ENCODE measurements around the gene SLIT1. TPM values are rescaled to one million over a fixed set of nuclear protein-coding genes. Genes with fewer than 3 reads are reported as not detected.

Gene SLIT1
- total RNA-seq, 4 donors from 2014 or later = 0.35 to 0.49 TPM; not detected in 2

DNA sequence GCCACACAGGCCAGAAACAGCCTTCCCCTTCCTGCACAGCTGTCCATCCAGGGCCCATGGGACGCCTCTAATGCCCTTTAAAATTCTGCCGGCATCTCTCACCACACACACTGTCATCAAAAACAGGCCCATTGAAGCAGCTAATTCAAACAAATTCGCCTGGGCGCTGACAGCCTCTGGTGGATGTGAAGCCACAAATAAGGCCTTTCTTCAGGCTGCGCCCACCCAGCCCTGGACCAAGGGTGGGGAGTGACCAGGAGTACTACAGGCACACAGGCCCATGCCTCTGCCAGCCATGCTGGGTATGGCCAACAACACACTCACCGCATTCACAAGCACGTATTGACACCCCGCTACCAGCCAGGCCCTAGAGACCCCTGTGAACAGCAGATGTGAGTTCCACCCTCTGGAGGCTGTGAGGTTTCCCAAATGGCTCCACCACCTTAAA, 54.6 kb downstream of the SLIT1 start:
- H3K4me3 ChIP-seq = no peak overlapping the region
- no peaks in the 10 kb centered on the region for H3K9me3 ChIP-seq
- no peaks in the 10 kb centered on the region for H3K36me3 ChIP-seq
- no peaks in the 10 kb centered on the region for H3K4me1 ChIP-seq
- TF ChIP-seq POLR2A (IDR thresholded peaks at IDR 0.05) = no peak
- TF ChIP-seq, protein P1, sequence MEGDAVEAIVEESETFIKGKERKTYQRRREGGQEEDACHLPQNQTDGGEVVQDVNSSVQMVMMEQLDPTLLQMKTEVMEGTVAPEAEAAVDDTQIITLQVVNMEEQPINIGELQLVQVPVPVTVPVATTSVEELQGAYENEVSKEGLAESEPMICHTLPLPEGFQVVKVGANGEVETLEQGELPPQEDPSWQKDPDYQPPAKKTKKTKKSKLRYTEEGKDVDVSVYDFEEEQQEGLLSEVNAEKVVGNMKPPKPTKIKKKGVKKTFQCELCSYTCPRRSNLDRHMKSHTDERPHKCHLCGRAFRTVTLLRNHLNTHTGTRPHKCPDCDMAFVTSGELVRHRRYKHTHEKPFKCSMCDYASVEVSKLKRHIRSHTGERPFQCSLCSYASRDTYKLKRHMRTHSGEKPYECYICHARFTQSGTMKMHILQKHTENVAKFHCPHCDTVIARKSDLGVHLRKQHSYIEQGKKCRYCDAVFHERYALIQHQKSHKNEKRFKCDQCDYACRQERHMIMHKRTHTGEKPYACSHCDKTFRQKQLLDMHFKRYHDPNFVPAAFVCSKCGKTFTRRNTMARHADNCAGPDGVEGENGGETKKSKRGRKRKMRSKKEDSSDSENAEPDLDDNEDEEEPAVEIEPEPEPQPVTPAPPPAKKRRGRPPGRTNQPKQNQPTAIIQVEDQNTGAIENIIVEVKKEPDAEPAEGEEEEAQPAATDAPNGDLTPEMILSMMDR (IDR thresholded peaks at IDR 0.05) = no peak
- intact Hi-C loops (cut with DNase I; ENCODE audit: low total_unique reads) = no loop called here
- DNase-seq = no peak
- H3K27ac ChIP-seq = no peak overlapping the region
- no peaks in the 10 kb centered on the region for H3K27me3 ChIP-seq

DNA sequence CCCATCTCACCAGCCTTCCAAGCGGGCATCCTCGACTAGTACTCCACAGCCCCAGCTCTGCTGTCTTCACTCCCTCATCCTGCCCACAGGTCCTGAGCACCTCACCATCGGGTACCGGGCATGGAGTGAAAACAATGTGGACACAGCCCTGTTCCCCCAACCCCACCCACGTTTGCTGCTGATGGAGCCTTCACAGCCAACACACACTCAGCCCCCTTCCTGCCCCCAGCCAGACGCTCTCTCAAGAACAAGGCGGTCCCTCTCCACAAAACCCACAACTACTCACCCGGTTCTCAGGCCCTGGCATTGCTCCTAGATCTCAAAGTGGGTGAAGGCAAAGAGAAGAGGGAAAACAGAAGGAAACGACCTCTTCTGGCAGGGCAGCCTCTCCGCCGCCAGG, 56.1 kb downstream of the SLIT1 start:
- intact Hi-C loops (cut with DNase I; ENCODE audit: low total_unique reads) = no loop called here
- Histone ChIP-seq H3K27me3 (no peaks in the 10 kb centered on the region), H3K4me1 (no peaks in the 10 kb centered on the region), H3K4me3 (no peak overlapping the region), H3K36me3 (no peaks in the 10 kb centered on the region), H3K9me3 (no peaks in the 10 kb centered on the region), H3K27ac (no peak overlapping the region)
- TF ChIP-seq, protein P1 (IDR thresholded peaks at IDR 0.05) = no peak
- TF ChIP-seq POLR2A (IDR thresholded peaks at IDR 0.05) = no peak
- DNase-seq = no peak

DNA sequence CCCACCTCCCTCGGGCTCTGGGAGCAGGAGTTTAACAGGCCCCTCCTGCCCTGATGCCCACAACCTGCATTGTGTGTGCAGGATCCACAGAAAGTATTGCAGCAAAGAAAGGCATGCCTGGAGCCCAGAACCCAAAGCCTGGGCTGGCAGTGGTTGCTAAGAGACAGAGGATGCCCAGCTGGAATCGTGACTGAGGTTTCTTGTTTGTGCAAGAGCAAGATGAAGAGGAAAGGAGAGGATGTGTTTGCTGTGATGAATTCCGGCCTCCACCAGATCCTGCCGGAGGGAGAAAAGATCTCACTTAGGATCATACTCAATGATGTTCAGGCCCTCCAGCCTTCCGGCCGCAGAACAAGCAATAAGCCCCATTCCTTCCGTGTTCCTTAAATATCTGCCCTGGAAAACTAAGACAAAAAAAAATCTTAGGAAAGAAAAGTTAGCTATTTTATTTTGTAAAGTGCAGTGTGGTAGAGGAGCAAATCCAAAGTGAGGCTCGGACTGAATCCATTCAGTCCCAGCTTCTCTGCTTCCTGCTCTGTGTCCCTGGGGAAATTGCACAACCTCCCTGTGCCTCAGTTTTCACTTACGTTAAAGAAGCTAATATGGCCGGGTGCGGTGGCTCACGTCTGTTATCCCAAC, 57.1 kb downstream of the SLIT1 start:
- Histone ChIP-seq H3K36me3 (no peaks in the 10 kb centered on the region), H3K27ac (no peak overlapping the region), H3K4me1 (no peaks in the 10 kb centered on the region), H3K27me3 (no peaks in the 10 kb centered on the region), H3K4me3 (no peak overlapping the region), H3K9me3 (no peaks in the 10 kb centered on the region)
- TF ChIP-seq, protein P1 (IDR thresholded peaks at IDR 0.05) = no peak
- TF ChIP-seq POLR2A (IDR thresholded peaks at IDR 0.05) = no peak
- intact Hi-C loops (cut with DNase I; ENCODE audit: low total_unique reads) = no loop called here
- DNase-seq = no peak

DNA sequence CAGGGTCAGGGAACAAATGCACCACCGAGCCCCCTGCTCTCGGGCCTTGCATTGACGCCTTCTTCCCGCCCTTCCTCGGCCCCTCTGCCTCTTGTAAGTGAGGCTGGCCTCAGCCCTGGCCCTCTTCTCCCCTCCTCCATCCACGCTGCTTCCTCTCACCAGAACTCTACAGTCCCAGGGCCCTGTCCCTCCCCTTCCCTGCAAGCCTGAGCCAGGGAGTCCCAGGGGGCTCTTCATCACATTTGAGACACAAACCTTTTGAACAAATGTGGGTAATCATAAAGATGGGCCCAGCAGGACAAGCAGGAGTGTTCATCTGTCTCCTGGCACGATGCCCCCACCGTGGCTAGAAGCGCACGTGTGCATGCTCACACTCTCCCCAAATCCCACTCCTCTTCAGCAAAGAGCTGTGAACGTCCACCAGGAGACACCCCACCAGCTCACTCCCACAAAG, 57.7 kb downstream of the SLIT1 start:
- H3K4me1 ChIP-seq = no peaks in the 10 kb centered on the region
- H3K9me3 ChIP-seq = no peaks in the 10 kb centered on the region
- no peak overlapping the region for H3K27ac ChIP-seq
- DNase-seq = no peak
- H3K36me3 ChIP-seq = no peaks in the 10 kb centered on the region
- H3K4me3 ChIP-seq = no peak overlapping the region
- H3K27me3 ChIP-seq = no peaks in the 10 kb centered on the region
- intact Hi-C loops (cut with DNase I; ENCODE audit: low total_unique reads) = no loop called here
- no peak for TF ChIP-seq POLR2A (IDR thresholded peaks at IDR 0.05)
- TF ChIP-seq, protein P1 (IDR thresholded peaks at IDR 0.05) = no peak

DNA sequence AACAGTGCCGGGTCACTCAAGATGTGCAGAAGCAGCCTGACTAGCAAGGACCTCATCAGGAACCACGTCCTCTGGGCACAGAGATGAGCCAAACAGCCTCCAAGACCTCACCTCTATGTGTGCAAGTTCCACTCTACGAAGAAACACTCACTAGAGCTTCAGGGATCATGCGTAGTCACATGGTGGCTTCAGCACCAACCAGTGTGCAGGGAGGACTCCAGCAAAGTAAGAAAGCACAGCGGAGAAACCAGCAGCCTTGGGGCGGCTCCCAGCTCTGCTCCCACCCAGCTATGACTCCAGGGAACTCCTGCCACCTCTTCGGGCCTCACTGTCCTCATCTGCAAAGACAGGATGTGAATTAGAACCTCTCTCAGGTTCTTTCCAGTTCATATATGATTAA, 58.2 kb downstream of the SLIT1 start:
- H3K27me3 ChIP-seq = no peaks in the 10 kb centered on the region
- no peak for DNase-seq
- no peaks in the 10 kb centered on the region for H3K4me1 ChIP-seq
- intact Hi-C loops (cut with DNase I; ENCODE audit: low total_unique reads) = no loop called here
- no peak overlapping the region for H3K27ac ChIP-seq
- H3K36me3 ChIP-seq = no peaks in the 10 kb centered on the region
- H3K9me3 ChIP-seq = no peaks in the 10 kb centered on the region
- TF ChIP-seq POLR2A (IDR thresholded peaks at IDR 0.05) = no peak
- TF ChIP-seq, protein P1 (IDR thresholded peaks at IDR 0.05) = no peak
- no peak overlapping the region for H3K4me3 ChIP-seq

Measured in uterus (tissue), 4 donors.